Fibroblast of skin of left quadriceps (primary cell): Measurements from ENCODE around the gene SMCO2.

ENCODE experiments used
- DNase-seq, 2 experiments: peaks; one replicate each; pipeline ENCODE4 v3.0.0-alpha.2; 2013; ENCODE audit warnings: low read depth in 2 of 2

The SMCO2 gene

GRCh38 chr12:27550653-27550975 lies 104.1 kb downstream of the SMCO2 start:
- no peak for DNase-seq

DNA sequence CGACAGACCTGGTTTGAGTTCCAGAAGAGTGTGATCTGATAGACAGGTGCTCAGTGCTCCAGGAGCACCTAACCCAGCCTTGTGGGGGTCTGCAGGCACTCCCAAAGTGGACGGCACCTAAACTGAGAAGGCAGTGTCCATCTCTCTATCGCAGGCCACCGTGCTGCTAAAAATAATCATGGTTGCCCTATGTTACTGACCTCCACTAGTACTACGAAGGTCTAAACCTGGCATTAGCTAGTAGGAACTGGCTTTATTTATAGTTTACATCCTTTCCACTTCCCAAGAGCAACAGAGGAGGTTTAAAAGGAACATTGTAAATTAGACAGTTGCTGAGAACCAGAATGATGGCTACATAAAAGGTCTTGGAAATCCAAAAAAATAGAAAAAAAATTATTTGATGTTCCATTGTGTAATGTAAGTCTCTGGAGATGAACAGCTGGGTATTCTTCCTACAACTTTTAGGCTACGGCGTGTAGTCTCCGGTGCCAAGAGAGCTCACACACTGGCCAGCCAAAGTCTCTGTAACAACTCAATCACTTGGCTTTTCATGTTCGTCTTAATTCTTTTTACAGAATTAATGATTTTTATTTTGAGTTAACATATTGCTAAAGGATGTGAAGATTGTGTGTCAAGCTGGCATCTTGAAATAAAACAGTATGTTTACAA lies 104.8 kb downstream of the SMCO2 start:
- DNase-seq = no peak
